ENCODE measurements around the gene UBE2F. TPM values are rescaled to one million over a fixed set of nuclear protein-coding genes. Genes with fewer than 3 reads are reported as not detected.

Gene UBE2F
- 93.4 and 155 TPM in 2 replicates for total RNA-seq

DNA sequence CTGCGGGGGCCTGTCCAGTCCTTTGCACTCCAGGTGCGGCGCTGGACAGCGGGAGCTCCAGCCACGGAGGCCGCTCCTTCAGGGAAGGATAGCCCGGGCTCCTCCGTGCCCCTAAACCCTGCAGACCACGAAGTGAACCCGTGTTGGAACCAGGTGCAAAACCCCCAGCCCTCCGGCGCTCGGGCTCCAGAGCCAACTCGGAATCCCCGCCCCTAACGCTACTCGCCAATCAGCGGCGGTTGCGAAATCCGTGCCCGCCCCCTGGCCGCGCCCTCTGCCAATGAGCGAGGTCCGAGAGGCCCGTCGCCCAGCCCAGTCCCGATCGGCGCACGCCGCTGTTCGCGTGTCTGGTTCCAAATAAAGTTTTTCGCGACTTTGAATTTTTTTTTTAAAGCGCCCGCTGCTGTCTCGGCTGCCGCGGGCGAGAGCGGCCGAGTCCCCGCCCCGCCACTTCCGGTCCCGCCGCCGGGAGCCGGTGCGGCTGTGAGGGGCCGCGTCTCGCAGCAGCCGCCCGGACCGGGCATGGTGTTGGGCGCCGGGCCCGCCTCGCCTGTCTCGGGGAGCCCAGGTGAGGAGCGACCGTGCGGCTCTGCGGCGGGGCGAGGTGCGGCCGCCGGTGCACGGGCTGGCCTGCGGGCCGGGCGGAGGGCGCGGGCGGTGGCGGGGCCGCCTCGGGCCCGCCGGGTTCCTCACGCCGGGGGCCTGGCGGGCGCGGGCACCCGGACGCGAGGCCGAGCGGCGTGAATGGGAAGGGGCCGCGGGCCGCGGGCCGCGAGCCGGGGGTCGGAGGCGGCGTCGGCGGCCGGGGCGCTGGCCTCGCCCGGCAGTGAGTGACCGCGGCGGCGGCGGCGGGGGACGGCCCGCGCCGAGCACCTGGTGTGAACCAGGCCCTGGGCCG lies at the start of gene UBE2F:
UBE2F (plus strand) TSS at position 450 of the 898 bp plus-strand sequence. CDS start 6,094 bp downstream, outside the sequence.

DNA sequence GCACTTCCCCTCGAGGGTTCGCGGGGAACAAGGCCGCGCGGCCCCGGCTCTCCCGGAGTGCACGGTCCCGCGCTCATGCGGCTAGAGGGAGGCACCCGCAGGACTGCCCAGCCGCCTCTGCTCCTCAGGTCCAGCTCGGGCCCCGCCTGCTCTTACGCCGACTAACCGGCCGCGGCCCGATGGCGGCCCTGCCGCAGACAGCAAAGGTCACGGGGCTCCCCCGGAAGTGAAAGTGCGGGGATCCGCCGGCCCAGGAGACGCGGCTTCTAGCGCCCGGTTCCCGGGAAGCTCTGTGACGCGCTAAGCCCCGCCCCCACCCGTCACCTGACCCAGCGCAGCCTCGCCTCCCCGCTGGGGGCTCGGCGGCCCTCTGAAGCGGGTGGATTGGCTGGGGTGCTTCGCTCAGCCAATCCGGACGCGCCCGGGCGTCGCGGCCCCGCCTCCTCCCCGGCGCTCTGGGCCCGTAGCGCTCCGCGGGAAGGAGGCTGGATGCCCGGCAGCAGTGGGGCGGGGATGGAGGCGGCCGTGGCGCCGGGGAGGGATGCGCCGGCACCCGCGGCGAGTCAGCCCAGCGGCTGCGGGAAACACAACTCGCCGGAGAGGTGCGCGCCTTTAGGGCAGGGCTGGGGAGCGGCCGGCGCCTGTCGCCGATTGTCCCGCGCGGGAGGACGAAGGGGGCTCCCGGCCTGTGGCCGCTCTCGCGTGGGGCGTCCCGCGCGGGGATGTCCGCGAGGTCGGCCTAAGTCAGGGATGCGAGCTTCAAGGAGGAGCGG lies 93.9 kb downstream of the UBE2F start, which contains the start of gene SCLY:
SCLY (plus strand) TSS at position 460 of the 773 bp plus-strand sequence; CDS start at position 514, 54 bp downstream.

Other genes starting within 250 kb of the UBE2F start
- under 0.01 TPM in 2 replicates for gene RBM44, start 168.2 kb upstream of the UBE2F start, total RNA-seq
- 259 and 297 TPM in 2 replicates for gene RAMP1, start 107.4 kb upstream of the UBE2F start, total RNA-seq
- 10.4 and 17.0 TPM in 2 replicates for gene SCLY, start 94.0 kb downstream of the UBE2F start, total RNA-seq
- gene ESPNL, start 133.3 kb downstream of the UBE2F start, total RNA-seq: 13.5 and 25.3 TPM in 2 replicates
- not detected in 2 replicates for gene KLHL30, start 171.7 kb downstream of the UBE2F start, total RNA-seq
- 0.58 and 0.71 TPM in 2 replicates for gene ERFE, start 192.0 kb downstream of the UBE2F start, total RNA-seq
- gene ILKAP, start 236.7 kb downstream of the UBE2F start, total RNA-seq: 18.3 and 20.2 TPM in 2 replicates